Measurements from ENCODE around the gene SERPINA7. TPM values are rescaled to one million over a fixed set of nuclear protein-coding genes. Genes with fewer than 3 reads are reported as not detected.

Gene SERPINA7
- total RNA-seq, 1 experiment from 2014 or later, result 0.15 TPM

Other genes starting within 250 kb of the SERPINA7 start
- gene NRK, start 216.2 kb downstream of the SERPINA7 start, total RNA-seq (2021; ENCODE audit: unreplicated experiment), result 0.03 TPM
- not detected for gene PWWP3B, start 129.6 kb upstream of the SERPINA7 start, total RNA-seq (2021; ENCODE audit: unreplicated experiment)